Endodermal cell (in vitro differentiated cells): ENCODE measurements around the gene AZI2. TPM values are rescaled to one million over a fixed set of nuclear protein-coding genes. Genes with fewer than 3 reads are reported as not detected.

Experiments used
- DNase-seq: peaks from one replicate; pipeline ENCODE4 v3.0.0-alpha.2; 2017
- H3K27ac ChIP-seq: 2 replicates; pipeline ENCODE4 v1.5.1; 2013; ENCODE audit warnings: mild to moderate bottlenecking, low read depth, low read length, moderate library complexity
- H3K27me3 ChIP-seq: 2 replicates; pipeline ENCODE4 v1.6.1; 2013; ENCODE audit warnings: mild to moderate bottlenecking, low read length, moderate library complexity; ENCODE audit not compliant: insufficient read depth, control insufficient read depth, poor library complexity, severe bottlenecking
- H3K36me3 ChIP-seq: 2 replicates; pipeline ENCODE4 v1.7.0; 2013; ENCODE audit warnings: mild to moderate bottlenecking, low read length, moderate library complexity; ENCODE audit not compliant: control insufficient read depth, insufficient read depth
- H3K4me1 ChIP-seq: one replicate; pipeline ENCODE4 v1.7.0; 2013; ENCODE audit warnings: low read length; ENCODE audit not compliant: control insufficient read depth, insufficient read depth
- H3K4me3 ChIP-seq: 2 replicates; pipeline ENCODE4 v1.5.1; 2013; ENCODE audit warnings: mild to moderate bottlenecking, low read length, moderate library complexity
- H3K9ac ChIP-seq: 2 replicates; pipeline ENCODE4 v1.6.1; 2013; ENCODE audit warnings: mild to moderate bottlenecking, low read length, moderate library complexity; ENCODE audit not compliant: poor library complexity, severe bottlenecking; ENCODE audit errors: extremely low read depth
- H3K9me3 ChIP-seq: 2 replicates; pipeline ENCODE4 v1.6.1; 2013; ENCODE audit warnings: mild to moderate bottlenecking, low read length, moderate library complexity; ENCODE audit not compliant: control insufficient read depth
- H3K27ac Mint-ChIP-seq: 2 replicates; pipeline ENCODE4 v1.8.0; 2020; ENCODE audit warnings: mixed read lengths
- H3K27me3 Mint-ChIP-seq: 2 replicates; pipeline ENCODE4 v1.8.0; 2021; ENCODE audit warnings: mild to moderate bottlenecking, mixed read lengths; ENCODE audit not compliant: insufficient read depth
- H3K36me3 Mint-ChIP-seq: 2 replicates; pipeline ENCODE4 v1.8.0; 2020; ENCODE audit warnings: low read depth, mixed read lengths
- H3K4me1 Mint-ChIP-seq: 2 replicates; pipeline ENCODE4 v1.8.0; 2020; ENCODE audit warnings: mixed read lengths
- H3K4me3 Mint-ChIP-seq: 2 replicates; pipeline ENCODE4 v1.8.0; 2020; ENCODE audit warnings: mild to moderate bottlenecking, moderate library complexity, mixed read lengths
- H3K9me3 Mint-ChIP-seq: 2 replicates; pipeline ENCODE4 v1.8.0; 2020; ENCODE audit warnings: mild to moderate bottlenecking, mixed read lengths
- CTCF ChIP-seq: fragments of 200-600 bp; sonication (generic); conservative IDR thresholded peaks from 2 replicates; pipeline ENCODE4 v1.5.0; 2021; ENCODE audit warnings: antibody characterized with exemption, mild to moderate bottlenecking
- WGBS, 2 experiments: methylation state at CpG; one replicate each; pipeline versions ENCODE4 v1.1.5 to v1.1.7; 2013; ENCODE audit warnings: missing lambda C conversion rate in 2 of 2, mixed read lengths in 1 of 2; ENCODE audit not compliant: insufficient coverage in 1 of 2, insufficient read length in 1 of 2; 5-methylcytosine and 5-hydroxymethylcytosine counted together
- total RNA-seq, 2 donors: library from RNA; stranded (reverse); fragmentation: NEBNext Ultra II Directional in 1 of 2; extraction: Animal tissue kit (Norgen Biotek cat#: 25700) in 1 of 2; gene quantifications; 2 replicates in 1 of 2; 3 replicates in 1 of 2; pipeline ENCODE4 v1.2.1, GENCODE V29; 2021

The AZI2 gene
- total RNA-seq, 2 donors from 2014 or later, result 51.9 to 54.9 TPM

- no peaks in the 10 kb centered on the region for H3K27me3 ChIP-seq
- DNase-seq, result no peak
- no peaks in the 10 kb centered on the region for H3K4me1 ChIP-seq
- no peak overlapping the region for H3K27ac ChIP-seq
- no peaks in the 10 kb centered on the region for H3K9me3 ChIP-seq
- Mint-ChIP-seq H3K4me3 (no peak overlapping the region), H3K27me3 (no peaks in the 10 kb centered on the region), H3K27ac (no peak overlapping the region), H3K9me3 (no peaks in the 10 kb centered on the region), H3K36me3 (peaks cover 7% of the 10 kb centered on the region), H3K4me1 (peaks cover 8% of the 10 kb centered on the region)
- peaks cover 15% of the 10 kb centered on the region for H3K36me3 ChIP-seq
- TF ChIP-seq CTCF, result no peak
- H3K4me3 ChIP-seq, result no peak overlapping the region
- 94 to 100% methylated on average over 1 of the region's 1 CpG for WGBS, 2 experiments
- H3K9ac ChIP-seq, result no peak overlapping the region
Observed at GRCh38 chr3:28315711-28316110, 32.9 kb downstream of the AZI2 start.

GRCh38 chr3:28308196-28308595, 40.4 kb downstream of the AZI2 start:
- 94% methylated on average over 2 of the region's 3 CpGs; no CpG with 5 or more reads in 1 of the 2 experiments for WGBS, 2 experiments
- no peaks in the 10 kb centered on the region for H3K27me3 ChIP-seq
- no peaks in the 10 kb centered on the region for H3K27me3 Mint-ChIP-seq
- TF ChIP-seq CTCF, result no peak
- H3K4me3 Mint-ChIP-seq, result no peak overlapping the region
- H3K4me1 ChIP-seq, result peaks cover 4% of the 10 kb centered on the region
- no peak overlapping the region for H3K27ac Mint-ChIP-seq
- H3K27ac ChIP-seq, result no peak overlapping the region
- no peak overlapping the region for H3K9ac ChIP-seq
- no peaks in the 10 kb centered on the region for H3K9me3 Mint-ChIP-seq
- H3K9me3 ChIP-seq, result no peaks in the 10 kb centered on the region
- H3K36me3 Mint-ChIP-seq, result peaks cover 7% of the 10 kb centered on the region
- no peaks in the 10 kb centered on the region for H3K36me3 ChIP-seq
- H3K4me3 ChIP-seq, result peak overlapping the region; percentile 11
- H3K4me1 Mint-ChIP-seq, result peaks cover 25% of the 10 kb centered on the region
- no peak for DNase-seq

GRCh38 chr3:28301688-28302087, 46.9 kb downstream of the AZI2 start:
- Histone ChIP-seq H3K27me3 (no peaks in the 10 kb centered on the region), H3K27ac (no peak overlapping the region), H3K4me1 (no peaks in the 10 kb centered on the region), H3K4me3 (no peak overlapping the region), H3K9me3 (no peaks in the 10 kb centered on the region), H3K9ac (no peak overlapping the region), H3K36me3 (no peaks in the 10 kb centered on the region)
- no peak for TF ChIP-seq CTCF
- Mint-ChIP-seq H3K36me3 (peaks cover 7% of the 10 kb centered on the region), H3K27ac (no peak overlapping the region), H3K27me3 (no peaks in the 10 kb centered on the region), H3K4me1 (peaks cover 9% of the 10 kb centered on the region), H3K4me3 (no peak overlapping the region), H3K9me3 (no peaks in the 10 kb centered on the region)
- WGBS, 2 experiments, result 93 to 98% methylated on average over 3 of the region's 4 CpGs
- no peak for DNase-seq
